ENCODE data around the gene CHN1. TPM values are rescaled to one million over a fixed set of nuclear protein-coding genes. Genes with fewer than 3 reads are reported as not detected.

CHN1 gene
- total RNA-seq, 1 donor from 2014 or later = 45.0 TPM

DNA sequence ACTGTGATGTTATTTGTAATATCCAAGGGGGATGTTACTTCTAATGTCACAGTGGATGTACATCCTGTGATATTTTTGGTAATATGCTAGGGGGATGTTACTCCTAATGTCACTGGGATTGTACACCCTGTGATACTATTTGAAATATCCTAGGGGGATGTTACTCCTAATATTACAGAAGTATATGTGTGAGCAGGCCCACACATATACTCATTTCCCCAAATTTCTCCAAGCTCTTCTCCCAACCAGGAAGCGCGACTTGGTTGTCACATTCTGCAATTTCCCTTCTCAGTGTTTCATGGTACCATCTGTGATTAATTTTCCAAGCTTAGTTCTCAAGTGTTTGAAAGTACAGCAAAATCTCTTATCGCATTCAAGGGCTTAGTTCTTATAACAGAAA, 29.5 kb upstream of the CHN1 start:
- H3K4me2 ChIP-seq = no peak overlapping the region
- H3K79me2 ChIP-seq (ENCODE audit: low read depth) = no peaks in the 10 kb centered on the region
- TF ChIP-seq, protein P1, sequence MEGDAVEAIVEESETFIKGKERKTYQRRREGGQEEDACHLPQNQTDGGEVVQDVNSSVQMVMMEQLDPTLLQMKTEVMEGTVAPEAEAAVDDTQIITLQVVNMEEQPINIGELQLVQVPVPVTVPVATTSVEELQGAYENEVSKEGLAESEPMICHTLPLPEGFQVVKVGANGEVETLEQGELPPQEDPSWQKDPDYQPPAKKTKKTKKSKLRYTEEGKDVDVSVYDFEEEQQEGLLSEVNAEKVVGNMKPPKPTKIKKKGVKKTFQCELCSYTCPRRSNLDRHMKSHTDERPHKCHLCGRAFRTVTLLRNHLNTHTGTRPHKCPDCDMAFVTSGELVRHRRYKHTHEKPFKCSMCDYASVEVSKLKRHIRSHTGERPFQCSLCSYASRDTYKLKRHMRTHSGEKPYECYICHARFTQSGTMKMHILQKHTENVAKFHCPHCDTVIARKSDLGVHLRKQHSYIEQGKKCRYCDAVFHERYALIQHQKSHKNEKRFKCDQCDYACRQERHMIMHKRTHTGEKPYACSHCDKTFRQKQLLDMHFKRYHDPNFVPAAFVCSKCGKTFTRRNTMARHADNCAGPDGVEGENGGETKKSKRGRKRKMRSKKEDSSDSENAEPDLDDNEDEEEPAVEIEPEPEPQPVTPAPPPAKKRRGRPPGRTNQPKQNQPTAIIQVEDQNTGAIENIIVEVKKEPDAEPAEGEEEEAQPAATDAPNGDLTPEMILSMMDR (IDR thresholded peaks at IDR 0.05) = no peak
- TF ChIP-seq EZH2 (IDR thresholded peaks at IDR 0.05) (no peak), EZH2phosphoT487 (IDR thresholded peaks at IDR 0.05) (no peak)
- no peak overlapping the region for H3K4me3 ChIP-seq
- H3F3A ChIP-seq (ENCODE audit: low read depth) = peaks cover 3% of the 10 kb centered on the region
- no peak overlapping the region for H3K4me3 Mint-ChIP-seq
- H3K36me3 Mint-ChIP-seq = no peaks in the 10 kb centered on the region
- H3K36me3 ChIP-seq = no peaks in the 10 kb centered on the region
- H2AFZ ChIP-seq (replicated peaks) = no peak overlapping the region
- H4K20me1 ChIP-seq (ENCODE audit: low read depth) = no peaks in the 10 kb centered on the region
- H3K9me3 ChIP-seq (ENCODE audit: low read depth) = no peaks in the 10 kb centered on the region
- no peaks in the 10 kb centered on the region for H3K27me3 ChIP-seq
- peaks cover 5% of the 10 kb centered on the region for H3K27me3 Mint-ChIP-seq (ENCODE audit: insufficient read depth, low read depth)
- no peak overlapping the region for H3K27ac ChIP-seq
- DNase-seq (ENCODE audit: low spot score) = no peak
- no peaks in the 10 kb centered on the region for H3K4me1 ChIP-seq
- H3K9me3 Mint-ChIP-seq = no peaks in the 10 kb centered on the region
- H3K9ac ChIP-seq = no peak overlapping the region
- no peak overlapping the region for H3K27ac Mint-ChIP-seq
- peaks cover 4% of the 10 kb centered on the region for H3K4me1 Mint-ChIP-seq

DNA sequence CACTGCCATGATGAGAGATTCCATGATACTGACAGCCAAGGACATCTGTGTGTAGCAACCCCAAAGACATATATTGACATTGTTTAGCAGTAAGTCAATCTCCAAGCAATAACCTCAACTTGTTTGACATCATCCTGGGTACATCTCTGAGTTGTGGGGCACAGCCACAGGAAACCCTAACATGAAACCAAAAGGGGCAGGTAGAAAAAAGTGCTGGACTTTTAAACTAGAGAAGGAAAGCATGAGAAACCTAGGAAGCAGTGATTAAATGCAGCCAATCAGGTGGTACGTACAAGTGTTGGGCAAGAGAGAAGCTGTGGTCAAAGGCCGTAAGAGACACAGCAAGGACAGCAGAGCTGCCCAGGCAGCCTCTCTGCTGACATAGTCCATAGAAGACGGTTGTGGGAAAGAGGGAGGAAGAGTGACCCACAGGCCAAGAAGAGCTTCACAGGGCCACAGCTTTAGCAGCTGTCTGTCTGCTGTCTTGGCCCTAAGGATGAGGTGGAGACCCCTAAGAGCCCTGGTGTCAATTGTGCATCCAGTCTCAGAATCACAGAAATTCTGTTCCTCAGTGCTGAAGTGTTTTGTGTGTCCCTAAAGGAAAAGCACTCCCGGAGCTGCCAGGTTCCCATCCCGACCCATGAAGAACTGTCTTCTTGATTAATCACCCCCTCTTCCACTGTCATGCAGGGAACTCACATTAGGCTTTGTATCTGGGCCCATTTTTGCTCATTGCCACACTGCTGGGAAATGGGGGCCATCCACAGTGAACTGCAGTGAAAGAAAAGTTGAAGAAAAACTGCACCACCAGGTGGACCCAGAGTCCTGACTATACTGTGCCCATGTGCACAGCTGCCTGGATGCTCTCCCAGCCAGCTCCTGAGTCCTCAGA, 25.4 kb upstream of the CHN1 start:
- TF ChIP-seq, protein P1 (IDR thresholded peaks at IDR 0.05) = peak; percentile 56
- no peak for TF ChIP-seq EZH2 (IDR thresholded peaks at IDR 0.05)
- Mint-ChIP-seq H3K4me3 (no peak overlapping the region), H3K4me1 (peaks cover 7% of the 10 kb centered on the region), H3K27ac (peak overlapping the region; percentile 16), H3K9me3 (peaks cover 3% of the 10 kb centered on the region), H3K27me3 (ENCODE audit: insufficient read depth, low read depth) (peaks cover 2% of the 10 kb centered on the region), H3K36me3 (no peaks in the 10 kb centered on the region)
- no peaks in the 10 kb centered on the region for H3K27me3 ChIP-seq
- no peak overlapping the region for H3K27ac ChIP-seq
- no peaks in the 10 kb centered on the region for H3K9me3 ChIP-seq (ENCODE audit: low read depth)
- no peaks in the 10 kb centered on the region for H3K36me3 ChIP-seq
- no peaks in the 10 kb centered on the region for H4K20me1 ChIP-seq (ENCODE audit: low read depth)
- no peak overlapping the region for H3K9ac ChIP-seq
- H3K4me1 ChIP-seq = peaks cover 17% of the 10 kb centered on the region
- H2AFZ ChIP-seq (replicated peaks) = peak overlapping the region; percentile 23
- no peak overlapping the region for H3K4me2 ChIP-seq
- peak; percentile 78 for DNase-seq (ENCODE audit: low spot score)
- H3K79me2 ChIP-seq (ENCODE audit: low read depth) = no peaks in the 10 kb centered on the region
- no peak overlapping the region for H3K4me3 ChIP-seq
- H3F3A ChIP-seq (ENCODE audit: low read depth) = peaks cover 14% of the 10 kb centered on the region

DNA sequence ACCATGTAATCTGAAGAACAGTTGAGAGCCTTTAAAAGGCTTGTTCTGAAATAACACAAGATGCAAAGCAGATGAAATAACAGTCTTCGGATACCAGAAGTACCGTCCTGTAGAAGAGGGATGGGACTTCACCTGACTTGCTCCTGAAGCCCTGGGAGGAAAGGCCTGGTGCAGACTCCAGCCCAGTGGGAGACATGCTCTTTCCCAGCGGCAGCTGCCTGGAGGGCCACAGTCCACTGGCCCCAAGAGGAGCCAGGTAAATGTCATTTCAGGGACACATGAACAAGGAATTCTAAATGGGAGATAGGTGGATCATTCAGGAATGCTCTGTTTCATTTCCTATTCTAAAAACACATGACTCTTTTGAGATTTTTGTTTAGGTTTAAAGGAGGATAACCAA, 22.6 kb upstream of the CHN1 start:
- H3K36me3 Mint-ChIP-seq = no peaks in the 10 kb centered on the region
- Histone ChIP-seq H3K4me2 (no peak overlapping the region), H3F3A (ENCODE audit: low read depth) (peaks cover 14% of the 10 kb centered on the region), H3K27me3 (no peaks in the 10 kb centered on the region), H3K9me3 (ENCODE audit: low read depth) (no peaks in the 10 kb centered on the region), H3K27ac (no peak overlapping the region), H3K79me2 (ENCODE audit: low read depth) (no peaks in the 10 kb centered on the region), H3K4me3 (no peak overlapping the region), H4K20me1 (ENCODE audit: low read depth) (no peaks in the 10 kb centered on the region), H2AFZ (replicated peaks) (peak overlapping the region; percentile 2), H3K9ac (no peak overlapping the region), H3K36me3 (no peaks in the 10 kb centered on the region), H3K4me1 (peaks cover 17% of the 10 kb centered on the region)
- peaks cover 2% of the 10 kb centered on the region for H3K27me3 Mint-ChIP-seq (ENCODE audit: insufficient read depth, low read depth)
- TF ChIP-seq EZH2phosphoT487 (IDR thresholded peaks at IDR 0.05) = no peak
- H3K9me3 Mint-ChIP-seq = peaks cover 3% of the 10 kb centered on the region
- H3K27ac Mint-ChIP-seq = no peak overlapping the region
- no peak for DNase-seq (ENCODE audit: low spot score)
- H3K4me3 Mint-ChIP-seq = no peak overlapping the region
- peaks cover 7% of the 10 kb centered on the region for H3K4me1 Mint-ChIP-seq

DNA sequence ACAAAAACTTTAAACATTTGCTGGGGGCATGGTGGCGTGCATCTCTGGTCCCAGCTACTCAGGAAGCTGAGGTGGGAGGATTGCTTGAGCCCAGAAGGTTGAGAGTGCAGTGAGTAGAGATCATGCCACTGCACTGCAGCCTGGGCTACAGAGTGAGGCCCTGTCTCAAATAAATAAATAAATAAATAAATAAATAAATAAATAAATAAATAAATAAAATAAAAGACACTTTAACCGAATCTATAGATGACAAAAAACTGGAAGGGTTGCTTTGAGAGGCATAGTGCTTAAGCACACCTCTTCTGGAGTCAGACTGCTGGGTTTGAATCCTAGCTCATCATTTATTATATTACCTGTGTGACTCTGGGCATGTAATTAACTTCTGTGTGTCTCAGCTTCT, 21.2 kb upstream of the CHN1 start:
- no peaks in the 10 kb centered on the region for H3K79me2 ChIP-seq (ENCODE audit: low read depth)
- Mint-ChIP-seq H3K4me1 (peaks cover 7% of the 10 kb centered on the region), H3K27me3 (ENCODE audit: insufficient read depth, low read depth) (peaks cover 2% of the 10 kb centered on the region), H3K27ac (no peak overlapping the region), H3K9me3 (peaks cover 3% of the 10 kb centered on the region), H3K4me3 (no peak overlapping the region), H3K36me3 (no peaks in the 10 kb centered on the region)
- H3K4me2 ChIP-seq = no peak overlapping the region
- H2AFZ ChIP-seq (replicated peaks) = no peak overlapping the region
- H3K4me1 ChIP-seq = peaks cover 17% of the 10 kb centered on the region
- no peaks in the 10 kb centered on the region for H4K20me1 ChIP-seq (ENCODE audit: low read depth)
- no peak for DNase-seq (ENCODE audit: low spot score)
- H3K9me3 ChIP-seq (ENCODE audit: low read depth) = no peaks in the 10 kb centered on the region
- H3K4me3 ChIP-seq = no peak overlapping the region
- H3F3A ChIP-seq (ENCODE audit: low read depth) = peaks cover 13% of the 10 kb centered on the region
- H3K27ac ChIP-seq = no peak overlapping the region
- no peak overlapping the region for H3K9ac ChIP-seq
- no peaks in the 10 kb centered on the region for H3K36me3 ChIP-seq
- H3K27me3 ChIP-seq = no peaks in the 10 kb centered on the region
- no peak for TF ChIP-seq EZH2 (IDR thresholded peaks at IDR 0.05)
- TF ChIP-seq EZH2phosphoT487 (IDR thresholded peaks at IDR 0.05) = no peak
- TF ChIP-seq, protein P1 (IDR thresholded peaks at IDR 0.05) = no peak

Data from neural progenitor cell (in vitro differentiated cells).